H1 (cell line): ENCODE data around the gene TIMM29.

Source experiments
- CTCF ChIP-seq, 3 experiments: IDR thresholded peaks; 1 replicate in 2 of 3; 2 replicates in 1 of 3; pipeline versions ENCODE4 v1.5.1 to v1.6.1; 2011; ENCODE audit warnings: low read length in 3 of 3, mild to moderate bottlenecking in 3 of 3, inconsistent platforms in 2 of 3, low read depth in 1 of 3, moderate library complexity in 1 of 3; ENCODE audit not compliant: insufficient read depth in 1 of 3; ENCODE audit errors: control extremely low read depth in 1 of 3
- EZH2 ChIP-seq: fragments of 200-600 bp; sonication (generic); IDR thresholded peaks from 2 replicates; pipeline ENCODE4 v1.7.1; 2012; ENCODE audit warnings: low read depth, mild to moderate bottlenecking, moderate library complexity, low read length, inconsistent platforms; ENCODE audit not compliant: severe bottlenecking
- FOSL1 ChIP-seq: IDR thresholded peaks from 2 replicates; pipeline ENCODE4 v1.6.1; 2011; ENCODE audit warnings: mild to moderate bottlenecking, low read depth, low read length, moderate library complexity; ENCODE audit not compliant: insufficient read depth
- JUND ChIP-seq: IDR thresholded peaks from 2 replicates; pipeline ENCODE4 v1.6.1; 2011; ENCODE audit warnings: mild to moderate bottlenecking, improper control_type of control experiment, low read length
- MAFK ChIP-seq: IDR thresholded peaks from 2 replicates; pipeline ENCODE4 v1.6.1; 2012; ENCODE audit warnings: low read depth, mild to moderate bottlenecking, improper control_type of control experiment, low read length
- PHF8 ChIP-seq: fragments of 200-600 bp; sonication (generic); conservative IDR thresholded peaks from 2 replicates; pipeline ENCODE4 v1.7.1; 2012; ENCODE audit warnings: low read depth, mild to moderate bottlenecking, inconsistent platforms, low read length, moderate library complexity
- RFX5 ChIP-seq: IDR thresholded peaks from 2 replicates; pipeline ENCODE4 v1.6.1; 2011; ENCODE audit warnings: low read depth, low read length, improper control_type of control experiment, borderline replicate concordance
- TCF12 ChIP-seq: IDR thresholded peaks from 2 replicates; pipeline ENCODE4 v1.6.1; 2011; ENCODE audit warnings: low read depth, mild to moderate bottlenecking, low read length
- TF ChIP-seq, protein P1 (sequence below): IDR thresholded peaks from 2 replicates; pipeline ENCODE4 v1.6.1; 2012; ENCODE audit warnings: low read length, inconsistent platforms

DNA sequence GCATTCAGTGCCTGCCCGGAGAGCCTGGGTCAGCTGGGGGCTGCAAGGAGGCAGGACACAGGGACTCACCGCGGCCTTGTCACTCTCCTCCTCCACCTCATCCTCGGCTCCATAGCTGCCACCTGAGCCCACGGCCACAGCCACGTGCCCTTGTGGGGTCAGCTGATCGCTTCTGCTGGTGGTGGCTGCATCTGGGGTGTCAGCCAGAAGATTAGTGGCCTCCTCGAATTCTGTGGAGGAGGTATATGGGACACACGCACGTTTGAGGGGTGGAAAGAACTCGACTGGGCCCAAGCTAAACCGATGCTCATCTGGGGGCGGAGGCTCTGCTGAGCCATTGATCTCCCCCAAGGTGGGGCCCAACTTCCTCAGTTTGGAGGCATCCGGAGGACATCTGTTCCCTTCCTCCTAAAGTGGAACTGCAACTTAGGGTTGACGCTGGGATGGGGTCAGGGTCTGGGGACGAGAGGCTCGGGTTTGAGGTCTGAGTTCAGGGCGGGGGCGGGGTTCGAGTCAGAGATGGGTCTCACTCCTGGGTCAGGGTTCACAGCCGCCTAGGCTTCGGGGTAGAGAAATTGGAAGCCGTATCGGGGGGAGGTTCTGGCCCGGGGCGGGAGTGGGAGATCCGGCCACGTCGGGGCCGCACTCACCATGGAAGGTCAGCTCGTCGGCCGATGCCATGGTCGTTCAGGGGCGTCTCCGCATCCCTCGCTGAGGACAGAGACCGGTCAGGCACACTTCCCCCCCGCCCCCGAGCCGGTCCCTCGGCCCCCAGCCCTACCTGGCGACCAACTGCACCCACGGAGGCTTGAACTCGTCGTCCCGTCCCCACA is 665 bp upstream of the TIMM29 start:
- no peak for TF ChIP-seq EZH2
- TF ChIP-seq CTCF (IDR thresholded peaks at IDR 0.05; ENCODE audit: control extremely low read depth in 1 of 3, insufficient read depth in 1 of 3, low read depth in 1 of 3, low read length in 3 of 3): no peak
- TF ChIP-seq FOSL1: no peak
- no peak for TF ChIP-seq MAFK
- TF ChIP-seq TCF12: no peak
- TF ChIP-seq PHF8: no peak
- no peak for TF ChIP-seq RFX5
- TF ChIP-seq, protein P1, sequence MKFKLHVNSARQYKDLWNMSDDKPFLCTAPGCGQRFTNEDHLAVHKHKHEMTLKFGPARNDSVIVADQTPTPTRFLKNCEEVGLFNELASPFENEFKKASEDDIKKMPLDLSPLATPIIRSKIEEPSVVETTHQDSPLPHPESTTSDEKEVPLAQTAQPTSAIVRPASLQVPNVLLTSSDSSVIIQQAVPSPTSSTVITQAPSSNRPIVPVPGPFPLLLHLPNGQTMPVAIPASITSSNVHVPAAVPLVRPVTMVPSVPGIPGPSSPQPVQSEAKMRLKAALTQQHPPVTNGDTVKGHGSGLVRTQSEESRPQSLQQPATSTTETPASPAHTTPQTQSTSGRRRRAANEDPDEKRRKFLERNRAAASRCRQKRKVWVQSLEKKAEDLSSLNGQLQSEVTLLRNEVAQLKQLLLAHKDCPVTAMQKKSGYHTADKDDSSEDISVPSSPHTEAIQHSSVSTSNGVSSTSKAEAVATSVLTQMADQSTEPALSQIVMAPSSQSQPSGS: no peak
- no peak for TF ChIP-seq JUND
